Ammon's horn (tissue), 1 donor: Measurements from ENCODE around the gene MYH14.
A peak's percentile ranks its signal among the peaks of the same experiment; 100 is the strongest.

Experiments
- DNase-seq: peaks from one replicate; pipeline ENCODE4 v3.0.0-alpha.2; 2016; ENCODE audit warnings: low spot score

The MYH14 gene

DNA sequence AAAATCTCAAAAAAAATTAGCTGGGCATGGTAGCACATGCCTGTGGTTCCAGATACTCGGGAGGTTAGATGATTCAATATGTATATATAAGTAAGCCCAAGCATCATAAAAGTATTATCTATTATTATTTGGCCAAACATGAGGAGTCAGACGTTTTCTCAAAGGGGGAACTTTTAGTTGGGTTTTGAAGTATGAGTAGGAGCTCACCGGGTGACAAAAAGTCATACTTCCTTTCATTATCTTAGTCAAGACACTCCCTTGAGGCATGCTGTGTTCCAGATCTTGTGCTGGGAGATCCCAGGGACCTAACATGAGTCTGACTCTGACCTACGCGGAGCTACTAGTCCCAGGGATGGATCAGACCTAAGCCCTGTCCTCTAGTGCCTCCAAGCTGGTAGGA, 8.2 kb upstream of the MYH14 start:
- DNase-seq, result no peak

DNA sequence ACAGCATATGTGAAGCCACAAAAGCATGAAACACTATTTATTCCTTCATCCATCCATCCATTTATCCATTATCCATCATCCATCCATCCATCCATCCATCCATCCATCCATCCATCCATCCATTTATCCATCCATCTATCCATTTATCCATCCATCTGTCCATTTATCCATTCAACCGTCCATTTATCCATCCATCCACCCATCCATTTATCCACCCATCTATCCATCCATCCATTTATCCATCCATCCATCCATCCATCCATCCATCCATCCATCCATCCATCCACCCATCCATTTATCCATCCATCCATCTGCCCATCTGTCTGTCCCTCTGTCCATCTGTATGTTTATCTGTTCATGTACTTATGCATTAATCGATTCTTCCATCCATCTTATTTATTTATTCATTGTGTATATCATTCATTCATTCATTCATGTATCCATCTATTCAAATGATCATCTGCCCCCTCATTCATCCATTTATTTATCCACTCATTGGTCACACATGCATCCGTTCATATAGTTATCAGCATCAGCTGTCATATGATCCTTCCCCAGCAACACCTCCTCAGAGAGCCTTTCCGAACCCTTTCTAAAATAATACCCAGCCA, 7.0 kb upstream of the MYH14 start:
- DNase-seq, result no peak

DNA sequence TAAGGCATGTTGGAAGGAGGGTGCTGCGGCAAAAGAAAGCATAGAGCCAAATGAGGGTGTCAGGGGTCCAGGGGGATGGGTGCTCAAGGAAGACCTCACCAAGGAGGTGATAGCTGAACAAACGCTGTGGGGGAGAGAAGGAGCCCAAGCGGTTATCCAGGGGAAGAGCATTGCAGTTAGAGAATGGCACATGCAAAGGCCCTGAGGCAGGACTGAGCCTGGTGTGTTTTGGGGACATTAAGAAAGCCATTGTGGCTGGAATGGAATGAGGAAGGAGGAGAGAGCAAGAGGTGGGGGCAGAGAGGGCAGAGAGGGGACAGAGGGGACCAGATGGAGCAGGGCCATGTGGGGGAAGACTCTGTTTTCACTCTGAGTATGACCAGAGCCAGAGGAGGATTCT, 6.1 kb upstream of the MYH14 start:
- DNase-seq, result no peak

DNA sequence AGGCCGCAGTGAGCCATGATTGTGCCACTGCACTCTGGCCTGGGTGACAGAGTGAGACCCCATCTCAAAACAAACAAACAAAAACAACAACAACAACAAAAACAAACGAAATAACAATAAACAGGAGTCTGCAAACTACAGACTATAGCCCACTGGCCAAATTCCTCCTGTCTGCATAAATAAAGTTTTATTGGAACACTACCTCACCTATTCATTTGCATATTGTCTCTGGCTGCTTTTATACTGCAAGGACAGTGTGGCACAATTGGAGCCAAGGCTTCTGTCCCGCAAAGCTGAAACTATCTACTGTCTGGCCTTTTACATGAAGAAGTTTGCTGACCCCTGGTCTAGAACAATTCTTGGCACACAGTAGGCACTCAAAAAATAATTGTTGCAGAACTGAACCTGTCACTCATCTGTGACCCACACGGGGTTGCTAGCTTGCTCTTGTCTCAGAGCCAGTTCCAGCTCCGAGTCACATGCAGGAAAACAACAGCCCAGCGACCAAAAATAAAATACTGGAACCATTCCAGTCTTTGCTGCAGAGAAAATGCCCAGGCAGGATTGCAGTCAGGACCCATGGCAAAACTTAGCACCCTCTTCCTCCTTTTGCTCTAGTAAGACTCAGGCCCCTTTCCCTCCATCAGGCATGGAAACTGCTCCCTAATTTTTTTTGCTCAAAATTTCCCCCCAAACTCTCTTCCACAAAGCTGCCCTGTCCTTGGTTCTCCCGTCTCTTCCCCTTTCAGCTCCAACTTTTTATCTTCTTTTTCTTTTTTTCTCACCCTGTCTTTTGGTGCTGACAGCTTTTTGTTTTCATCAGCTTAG, 4.8 kb upstream of the MYH14 start:
- peak; percentile 38 for DNase-seq

DNA sequence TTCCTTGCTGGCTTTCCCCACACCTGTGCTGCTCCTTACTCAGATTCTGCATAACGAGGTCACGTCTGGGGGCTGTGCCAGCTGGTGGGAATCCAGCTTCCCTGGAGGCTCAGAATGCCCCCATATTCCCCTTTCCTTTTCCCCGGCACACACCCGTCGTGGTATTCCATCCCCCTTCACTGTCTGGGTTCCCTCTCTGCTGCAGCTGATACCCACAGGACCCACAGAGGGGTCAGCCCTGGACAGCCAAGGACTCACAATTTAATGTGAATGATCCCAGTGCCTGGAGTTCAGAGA, 4.2 kb upstream of the MYH14 start:
- no peak for DNase-seq

DNA sequence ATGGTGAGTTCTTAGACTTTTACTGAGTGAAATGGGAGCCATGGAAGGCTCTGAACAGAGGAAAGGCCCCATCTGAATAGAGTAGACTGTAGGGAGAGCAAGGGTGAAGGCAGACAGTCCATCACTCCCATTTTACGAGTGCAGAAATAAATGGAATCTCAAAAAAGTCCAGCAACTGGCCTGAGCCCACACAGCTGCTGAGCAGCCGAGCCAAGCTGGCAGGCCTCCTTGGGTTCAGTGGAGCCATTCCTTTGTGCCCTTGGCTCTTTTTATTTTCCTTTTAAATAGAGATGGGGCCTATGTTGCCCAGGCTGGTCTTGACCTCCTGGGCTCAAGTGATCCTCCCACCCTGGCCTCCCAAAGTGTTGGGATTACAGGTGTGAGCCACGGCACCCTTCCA, 1.0 kb upstream of the MYH14 start:
- DNase-seq, result no peak

DNA sequence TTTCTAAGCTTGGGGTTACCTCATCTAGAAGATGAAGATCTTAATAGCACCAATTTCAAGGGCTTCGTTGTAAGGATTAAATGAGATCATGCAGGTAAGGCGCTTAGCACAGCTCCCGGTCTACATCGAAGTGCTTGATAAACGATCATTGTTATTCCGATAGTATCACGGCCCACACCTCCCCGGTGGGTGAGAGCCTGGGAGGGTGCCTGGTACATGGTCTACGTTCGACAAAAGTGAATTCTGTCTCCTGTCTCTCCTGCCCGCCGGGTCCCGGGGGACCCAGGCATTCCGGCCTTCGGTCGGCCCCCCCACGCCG, 501 bp upstream of the MYH14 start:
- DNase-seq, result no peak

DNA sequence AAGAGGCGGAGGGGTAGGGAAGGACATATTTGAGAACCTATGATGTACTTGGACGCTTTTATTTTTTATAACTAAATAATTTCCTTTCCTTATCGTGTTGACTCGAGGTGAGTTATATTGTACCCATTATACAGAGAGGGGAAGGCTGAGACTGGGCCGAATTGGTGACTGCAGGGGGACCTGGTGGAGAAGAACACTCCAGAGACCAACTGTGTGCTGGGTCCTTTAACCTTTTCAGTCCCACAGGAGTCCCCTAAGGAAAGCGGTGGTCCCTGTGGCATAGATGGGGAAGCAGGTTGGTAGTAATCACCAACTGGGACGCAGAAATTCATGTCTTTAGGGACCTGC, 633 bp downstream of the MYH14 start:
- DNase-seq, result no peak

DNA sequence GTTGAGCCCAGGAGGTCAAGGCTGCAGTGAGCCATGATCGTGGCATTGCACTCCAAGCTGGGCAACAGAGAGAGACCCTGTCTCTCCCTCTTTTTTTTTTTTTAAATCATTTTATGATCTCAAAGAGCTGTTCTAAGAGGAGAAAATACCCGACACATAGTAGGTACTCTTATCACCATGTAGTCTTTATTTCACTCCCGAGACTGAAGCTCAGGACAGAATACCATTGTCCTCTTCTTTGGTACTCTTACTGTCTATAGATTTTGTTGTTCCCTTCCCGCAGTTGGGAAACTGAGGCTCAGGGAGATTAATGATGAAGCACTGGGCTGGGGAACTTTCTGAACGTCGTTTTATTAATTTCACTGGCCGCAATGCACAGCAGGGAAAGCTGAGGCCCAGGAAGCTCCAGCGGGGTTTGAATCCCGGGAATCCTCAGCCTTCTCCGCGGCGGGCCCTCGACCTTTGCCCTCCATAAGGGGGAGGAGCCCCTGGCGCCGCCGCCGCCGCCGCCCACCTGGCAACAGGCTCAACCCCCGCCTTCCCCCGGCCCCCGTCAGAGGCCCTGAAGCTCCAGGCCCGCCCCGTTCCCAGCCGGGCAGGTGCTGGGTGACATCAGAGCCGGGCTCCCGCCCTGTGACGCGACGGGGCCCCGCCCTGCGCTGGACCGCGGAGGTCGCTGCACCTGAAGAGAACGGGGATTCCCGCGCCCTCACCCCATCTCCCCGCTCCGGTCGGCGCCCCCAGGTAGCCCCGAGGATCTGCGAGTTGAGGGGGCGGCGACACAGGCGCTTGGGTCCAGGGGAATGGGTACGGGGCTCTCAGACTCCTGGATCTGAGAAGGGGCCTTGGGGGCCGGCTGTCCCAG, 1.6 kb downstream of the MYH14 start:
- DNase-seq, result peak; percentile 21

DNA sequence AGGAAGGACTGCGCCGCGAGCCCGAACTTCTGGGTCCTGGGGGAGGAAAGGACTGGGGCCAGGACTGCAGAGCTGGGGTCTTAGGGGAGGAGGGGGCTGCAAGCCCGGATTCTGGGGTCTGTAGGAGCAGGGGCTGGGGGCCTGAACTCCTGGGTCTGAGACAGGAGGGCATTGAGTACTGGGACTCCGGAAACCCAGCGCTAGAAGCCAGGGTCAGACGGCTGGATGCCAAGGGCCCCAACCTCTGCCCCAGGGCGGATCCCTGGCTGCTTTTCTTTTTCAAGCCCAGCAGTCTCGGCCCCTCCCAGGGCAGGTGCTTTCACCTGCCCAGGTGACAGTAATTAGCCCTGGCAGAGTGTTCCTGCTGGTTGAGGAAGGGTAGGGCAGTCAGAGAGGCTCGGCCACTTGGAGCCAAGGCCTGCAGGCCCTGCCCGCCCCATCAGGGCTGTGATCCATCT, 2.3 kb downstream of the MYH14 start:
- DNase-seq, result no peak

DNA sequence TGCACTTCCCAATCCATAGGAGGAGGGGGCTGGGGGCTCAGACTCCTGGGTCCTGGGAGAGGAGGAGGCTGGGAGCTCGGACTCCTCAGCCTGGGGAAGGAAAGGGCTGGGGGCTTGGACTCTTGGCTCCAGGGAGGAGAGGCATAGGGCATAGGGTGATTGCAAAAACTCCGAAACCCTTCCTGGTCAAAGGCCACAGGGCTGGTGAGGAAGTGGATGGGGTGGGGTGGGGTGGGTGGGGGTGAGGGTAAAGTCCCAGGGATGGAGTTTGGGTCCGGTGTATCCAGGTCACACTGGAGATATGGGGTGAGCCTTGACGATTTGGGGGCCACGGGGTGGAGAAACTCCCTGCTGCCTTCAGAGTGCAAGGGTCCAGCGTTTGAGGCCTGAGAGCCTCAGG, 2.8 kb downstream of the MYH14 start:
- DNase-seq, result no peak

DNA sequence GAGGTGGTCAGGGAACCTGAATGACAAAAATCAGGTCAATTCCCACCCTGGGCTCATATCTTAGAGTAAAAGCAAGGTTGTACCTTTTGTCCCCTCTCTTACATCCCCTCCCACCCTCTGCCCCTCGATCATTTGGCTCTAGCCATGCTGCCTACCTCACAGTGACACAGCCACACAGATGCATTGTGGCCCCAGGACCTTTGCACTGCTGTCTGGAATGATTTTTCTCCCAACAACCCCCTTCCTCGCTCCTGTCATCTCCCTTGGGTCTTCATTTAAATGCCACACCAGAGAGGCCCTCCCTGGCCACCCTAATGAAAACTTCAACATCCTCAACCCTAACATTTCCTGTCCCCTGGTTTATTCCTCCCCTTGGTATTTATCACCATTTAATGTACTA, 4.3 kb downstream of the MYH14 start:
- DNase-seq, result no peak

DNA sequence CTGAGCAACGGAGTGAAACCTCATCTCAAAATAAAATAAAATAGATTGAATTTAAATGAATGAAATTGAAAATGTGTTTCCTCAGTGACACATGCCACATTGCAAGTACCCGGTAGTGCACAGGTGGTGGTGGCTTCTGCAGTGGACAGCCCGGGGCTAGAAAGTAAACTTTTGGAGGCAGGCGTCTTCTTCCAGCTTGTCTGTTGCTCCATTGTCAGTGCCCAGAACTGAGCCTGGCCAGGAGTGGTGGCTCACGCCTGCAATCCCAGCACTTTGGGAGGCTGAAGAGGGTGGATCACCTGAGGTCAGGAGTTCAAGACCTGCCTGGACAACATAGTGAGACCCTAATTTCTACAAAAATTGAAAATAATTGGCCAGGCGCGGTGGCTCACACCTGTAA, 5.7 kb downstream of the MYH14 start:
- DNase-seq, result no peak

DNA sequence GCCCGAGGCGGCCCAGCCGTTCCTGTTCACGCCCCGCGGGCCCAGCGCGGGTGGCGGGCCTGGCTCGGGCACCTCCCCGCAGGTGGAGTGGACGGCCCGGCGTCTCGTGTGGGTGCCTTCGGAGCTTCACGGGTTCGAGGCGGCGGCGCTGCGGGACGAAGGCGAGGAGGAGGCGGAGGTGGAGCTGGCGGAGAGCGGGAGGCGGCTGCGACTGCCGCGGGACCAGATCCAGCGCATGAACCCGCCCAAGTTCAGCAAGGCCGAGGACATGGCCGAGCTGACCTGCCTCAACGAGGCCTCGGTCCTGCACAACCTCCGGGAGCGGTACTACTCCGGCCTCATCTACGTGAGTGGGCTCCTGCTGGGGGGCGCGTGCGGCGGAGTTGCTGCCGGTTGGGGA, 7.0 kb downstream of the MYH14 start:
- DNase-seq, result no peak

DNA sequence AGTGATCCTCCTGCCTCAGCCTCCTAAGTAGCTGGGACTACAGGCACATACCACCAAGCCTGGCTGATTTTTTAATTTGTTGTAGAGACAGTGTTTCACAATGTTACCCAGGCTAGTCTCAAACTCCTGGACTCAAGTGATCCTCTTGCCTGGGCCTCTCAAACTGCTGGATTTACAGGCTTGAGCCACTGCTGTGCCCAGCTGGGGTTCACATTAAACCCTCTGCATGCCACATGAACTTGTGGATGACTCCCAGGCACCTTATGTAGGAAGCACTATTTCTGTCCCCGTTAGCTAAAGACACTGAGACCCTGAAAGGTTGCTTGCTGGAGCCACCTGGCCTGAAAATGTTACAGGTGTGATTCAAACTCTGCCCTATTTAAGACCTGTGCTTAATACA, 10.5 kb downstream of the MYH14 start:
- DNase-seq, result no peak

DNA sequence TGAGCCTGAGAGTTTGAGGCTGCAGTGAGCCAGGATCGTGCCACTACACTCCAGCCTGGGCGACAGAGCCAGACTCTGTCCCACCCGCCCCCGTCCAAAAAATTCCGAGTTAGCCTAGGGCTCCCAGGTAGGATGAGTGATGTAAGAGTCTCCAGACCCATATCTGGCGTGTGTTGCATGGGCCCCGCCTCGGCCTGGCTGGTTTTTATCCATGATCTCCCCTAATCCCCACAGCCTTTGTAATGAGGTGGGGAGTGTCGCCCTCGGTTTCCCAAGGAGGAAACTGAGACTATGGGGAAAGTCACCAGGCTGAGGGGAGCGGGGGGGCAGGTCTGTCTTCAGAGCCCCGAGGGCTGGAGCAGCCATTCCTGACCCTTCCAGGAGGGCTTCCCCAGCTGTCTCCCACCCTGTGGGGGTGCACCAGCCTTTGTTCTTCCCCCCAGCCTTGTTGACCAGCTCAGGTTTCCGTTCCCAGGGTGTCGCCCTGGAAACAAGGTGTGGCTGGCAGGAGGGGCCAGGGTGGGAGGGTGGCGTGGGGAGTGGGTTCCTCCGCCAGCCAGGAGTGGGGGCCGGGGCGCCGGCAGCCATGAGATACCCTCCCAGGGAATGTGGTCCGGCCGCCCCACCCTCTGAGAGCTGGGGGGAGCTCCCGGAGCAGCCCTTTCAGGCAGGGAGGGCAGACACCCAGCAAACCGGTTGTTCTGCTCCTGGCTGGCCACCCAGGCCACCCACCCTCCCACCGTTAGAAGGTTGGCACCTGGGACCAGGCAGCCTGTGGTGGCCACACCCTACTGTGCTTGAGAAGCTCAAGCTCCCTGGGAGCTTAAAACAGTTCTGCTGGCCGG, 11.5 kb downstream of the MYH14 start:
- no peak for DNase-seq

DNA sequence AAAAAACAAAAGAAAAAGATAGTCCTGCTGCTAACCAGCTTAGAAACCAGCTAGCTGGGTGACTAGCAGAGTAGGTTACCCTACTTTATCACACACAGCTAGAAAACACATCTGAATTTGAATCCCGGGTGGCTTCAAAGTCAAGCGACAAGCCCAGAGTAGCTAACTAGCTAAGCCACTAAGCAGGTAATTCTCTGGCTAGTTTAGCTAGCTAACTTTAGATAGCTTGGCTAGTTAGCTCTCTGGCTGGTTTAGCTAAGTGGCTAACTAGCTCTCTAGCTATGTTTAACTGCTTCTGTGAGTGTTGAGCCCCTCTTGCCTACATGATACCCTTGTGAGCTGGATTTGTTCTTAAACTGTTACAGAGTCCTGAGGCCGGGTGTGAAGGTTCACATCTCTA, 12.4 kb downstream of the MYH14 start:
- no peak for DNase-seq

DNA sequence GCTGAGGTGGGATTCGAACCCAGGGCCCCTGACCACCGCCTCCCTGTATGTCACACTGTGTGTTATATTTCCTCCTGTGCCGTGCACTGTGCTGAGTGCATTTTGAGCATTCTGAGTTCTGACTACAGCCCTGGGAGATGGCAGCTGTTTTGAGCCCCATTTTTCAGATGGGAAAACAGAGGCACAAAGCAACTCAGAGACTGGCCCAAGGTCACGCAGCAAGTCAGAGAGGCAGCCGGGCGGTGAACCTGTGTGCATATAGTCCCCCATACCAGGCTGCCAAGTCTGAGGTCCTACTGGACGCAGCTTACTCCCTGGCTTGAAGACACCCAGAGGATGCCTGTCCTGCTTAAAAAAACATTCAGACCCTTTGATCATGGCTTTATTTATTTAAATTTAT, 17.7 kb downstream of the MYH14 start:
- no peak for DNase-seq

DNA sequence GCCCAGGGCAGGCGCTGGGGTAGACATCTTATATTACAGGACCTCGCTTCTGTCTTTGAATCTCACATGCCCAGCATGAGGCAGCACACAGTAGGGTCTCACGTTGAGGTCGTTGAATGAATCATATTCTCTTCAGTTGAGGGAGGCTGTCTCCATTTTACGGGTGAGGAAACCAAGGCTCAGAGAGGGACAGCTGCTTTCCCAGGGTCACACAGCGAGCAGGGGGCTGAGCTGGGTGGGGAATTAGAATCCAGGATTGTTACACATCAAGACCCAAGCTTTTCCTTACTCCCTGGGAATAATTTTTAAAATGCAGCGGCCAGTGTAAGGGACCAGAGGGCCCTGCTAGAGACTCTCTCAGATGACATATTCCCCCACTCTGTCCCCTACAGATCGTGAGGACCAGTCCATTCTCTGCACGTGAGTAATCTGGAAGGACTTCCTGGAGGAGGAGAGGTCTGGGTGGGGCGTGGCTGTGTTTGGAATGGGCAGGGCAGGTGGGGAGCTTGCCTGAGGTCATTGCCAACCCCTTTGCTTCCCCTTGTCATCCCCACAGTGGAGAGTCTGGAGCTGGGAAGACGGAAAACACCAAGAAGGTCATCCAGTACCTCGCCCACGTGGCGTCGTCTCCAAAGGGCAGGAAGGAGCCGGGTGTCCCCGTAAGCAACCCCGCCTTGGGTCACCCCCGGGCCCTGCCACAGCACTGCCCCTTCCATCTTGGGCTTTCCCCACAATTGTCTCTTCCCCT, 19.4 kb downstream of the MYH14 start:
- no peak for DNase-seq

DNA sequence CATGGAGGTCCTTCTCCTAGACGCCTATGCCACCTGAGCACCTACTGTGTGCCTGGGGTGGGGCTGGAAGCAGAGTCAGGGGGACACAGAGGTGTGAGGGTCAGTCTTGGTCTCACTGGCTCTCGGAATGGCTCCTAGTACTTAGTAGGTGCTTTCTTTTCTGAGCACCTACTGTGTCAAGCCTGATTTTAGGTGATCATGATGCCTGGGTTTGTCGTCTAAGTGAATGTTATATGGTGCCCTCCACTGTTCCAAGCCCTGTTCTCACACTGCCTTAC, 20.0 kb downstream of the MYH14 start:
- no peak for DNase-seq

DNA sequence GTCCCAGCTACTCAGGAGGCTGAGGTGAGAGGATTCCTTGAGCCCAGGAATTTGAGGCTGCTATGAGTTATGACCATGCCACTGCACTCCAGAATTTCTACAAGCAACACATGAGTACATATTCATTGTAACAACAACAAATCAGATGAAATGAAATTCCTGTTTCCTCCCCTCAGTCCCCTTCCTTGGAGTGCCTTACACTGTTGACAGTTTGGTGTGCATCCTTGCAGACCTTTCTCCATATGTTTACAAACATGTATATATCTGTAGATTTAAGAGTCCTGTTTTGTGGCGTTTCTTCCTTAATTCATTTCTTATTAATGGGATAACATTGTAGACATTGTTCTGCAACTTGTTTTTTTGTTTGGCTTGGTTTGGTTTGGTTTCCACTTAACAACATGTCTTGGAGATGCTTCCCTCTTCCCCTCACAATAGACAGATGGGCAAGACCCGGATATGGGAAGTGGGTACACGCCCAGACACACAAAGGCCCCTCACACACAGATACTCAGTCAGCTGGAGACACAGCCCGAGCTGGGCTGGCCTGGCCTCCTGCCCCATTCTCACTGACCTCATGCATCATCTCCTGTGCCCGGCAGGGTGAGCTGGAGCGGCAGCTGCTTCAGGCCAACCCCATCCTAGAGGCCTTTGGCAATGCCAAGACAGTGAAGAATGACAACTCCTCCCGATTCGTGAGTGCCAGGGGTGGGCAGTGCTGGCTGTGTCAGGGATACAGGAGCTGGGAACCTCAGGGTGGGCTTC, 21.7 kb downstream of the MYH14 start:
- DNase-seq, result peak; percentile 29
